ENCODE results near the gene RAB11FIP3. TPM values are rescaled to one million over a fixed set of nuclear protein-coding genes. Genes with fewer than 3 reads are reported as not detected.

Gene RAB11FIP3
- total and polyA plus RNA-seq, 2 of the 13 experiments (the other 11 are each of a cell fraction or from before 2014, with no cell fraction given): 34.3 to 57.6 TPM

GRCh38 chr16:405548-406506 is 19.6 kb upstream of the RAB11FIP3 start (continued):
- TF ChIP-seq ZBTB34 (CRISPR knock-in tag; IDR thresholded peaks at IDR 0.05) (no peak; the same call in 1 of the 2 replicates), KMT2B (CRISPR knock-in tag; IDR thresholded peaks at IDR 0.05) (peak; percentile 61; the same call in 1 of the 2 replicates), TRIM22 (IDR thresholded peaks at IDR 0.05) (no peak), XRCC5 (optimal IDR thresholded peaks at IDR 0.05; ENCODE audit: low read length) (no peak), JUN (CRISPR knock-in tag; IDR thresholded peaks at IDR 0.05) (0 out of 2 replicates have a peak, but pooled peaks have one; percentile 30), ZNF720 (CRISPR knock-in tag; IDR thresholded peaks at IDR 0.05) (no peak), CBX2 (IDR thresholded peaks at IDR 0.05; ENCODE audit: low read depth, low read length) (no peak), CBX2 (CRISPR knock-in tag; IDR thresholded peaks at IDR 0.05; ENCODE audit: low read depth) (no peak), SATB2 (CRISPR knock-in tag; IDR thresholded peaks at IDR 0.05) (no peak), ASH2L (IDR thresholded peaks at IDR 0.05; ENCODE audit: insufficient read length, low read depth, low read length) (no peak), MIXL1 (CRISPR knock-in tag; IDR thresholded peaks at IDR 0.05) (peak; percentile 60; the same call in 1 of the 2 replicates), GPBP1L1 (CRISPR knock-in tag; IDR thresholded peaks at IDR 0.05) (no peak), ONECUT2 (CRISPR knock-in tag; IDR thresholded peaks at IDR 0.05) (no peak), ZNF121 (CRISPR knock-in tag; IDR thresholded peaks at IDR 0.05) (peak; percentile 71), RARG (CRISPR knock-in tag; IDR thresholded peaks at IDR 0.05; ENCODE audit: low read depth) (0 out of 2 replicates have a peak, but pooled peaks have one; percentile 43), HES4 (CRISPR knock-in tag; IDR thresholded peaks at IDR 0.05; ENCODE audit: borderline replicate concordance) (no peak), CBFB (CRISPR knock-in tag; IDR thresholded peaks at IDR 0.05) (peak; percentile 35; the same call in 1 of the 2 replicates), AKNA (CRISPR knock-in tag; IDR thresholded peaks at IDR 0.05; ENCODE audit: borderline replicate concordance) (no peak), PRPF4 (IDR thresholded peaks at IDR 0.05; ENCODE audit: low read depth, low read length, poor library complexity, severe bottlenecking) (no peak), NCOA1 (CRISPR knock-in tag; IDR thresholded peaks at IDR 0.05) (no peak)
